ENCODE measurements around the gene NFYA. TPM values are rescaled to one million over a fixed set of nuclear protein-coding genes. Genes with fewer than 3 reads are reported as not detected.

The NFYA gene
- total and polyA plus RNA-seq, 2 of the 4 experiments (the other 2 are of a cell fraction): 10.9 to 28.5 TPM

GRCh38 chr6:41039060-41039998, 33.4 kb upstream of the NFYA start, which contains the start of gene UNC5CL (continued):
- TF ChIP-seq CTCF (conservative IDR thresholded peaks at IDR 0.05; ENCODE audit: low read depth, low read length): peak; percentile 59

All from IMR-90 (cell line).